ENCODE measurements around the gene SPDYA. TPM values are rescaled to one million over a fixed set of nuclear protein-coding genes. Genes with fewer than 3 reads are reported as not detected.

Gene SPDYA
- total RNA-seq, 3 donors from 2014 or later: 0.98 to 4.2 (median 1.8) TPM

GRCh38 chr2:28869494-28870145 is 59.0 kb downstream of the SPDYA start:
- intact Hi-C loops (cut with DNase I; ENCODE audit: low total_unique reads): no loop called here
- Histone ChIP-seq H3K9me3 (no peaks in the 10 kb centered on the region), H3K27ac (peak overlapping the region; percentile 85 to 89), H3K4me1 (peaks cover 0 to 6% of the 10 kb centered on the region in 2 donors), H3K4me3 (peak overlapping the region; percentile 73 to 91 (median 80)), H3K36me3 (no peaks in the 10 kb centered on the region), H3K27me3 (no peaks in the 10 kb centered on the region)
- no peak for DNase-seq (ENCODE audit: low spot score in 2 of 2)
- TF ChIP-seq CTCF (IDR thresholded peaks at IDR 0.05) (no peak), POLR2AphosphoS5 (IDR thresholded peaks at IDR 0.05) (no peak), POLR2A (IDR thresholded peaks at IDR 0.05) (no peak)

GRCh38 chr2:28870146-28870891 is 59.7 kb downstream of the SPDYA start, which contains the start of gene TRMT61B:
Gene TRMT61B, minus strand, starts transcription at chr2:28870309. Its CDS starts 32 bp downstream, at chr2:28870277.
- Histone ChIP-seq H3K4me3 (peak within 1 kb of the TSS; percentile 73 to 91 (median 80)), H3K27me3 (no peaks in the 10 kb centered on the region), H3K4me1 (peaks cover 0 to 6% of the 10 kb centered on the region in 2 donors), H3K36me3 (no peaks in the 10 kb centered on the region), H3K9me3 (no peaks in the 10 kb centered on the region), H3K27ac (peak within 1 kb of the TSS; percentile 85 to 89)
- peak; percentile 90 to 94 for DNase-seq (ENCODE audit: low spot score in 2 of 2)
- intact Hi-C loops (cut with DNase I; ENCODE audit: low total_unique reads): no loop called here
- peak; percentile 41 for TF ChIP-seq POLR2A (IDR thresholded peaks at IDR 0.05)
- TF ChIP-seq POLR2AphosphoS5 (IDR thresholded peaks at IDR 0.05): peak; percentile 92 to 95 (median 92)
- no peak for TF ChIP-seq CTCF (IDR thresholded peaks at IDR 0.05)

- TF ChIP-seq POLR2AphosphoS5 (IDR thresholded peaks at IDR 0.05) (no peak), CTCF (IDR thresholded peaks at IDR 0.05) (no peak), POLR2A (IDR thresholded peaks at IDR 0.05) (no peak)
- Histone ChIP-seq H3K4me1 (peaks cover 0 to 6% of the 10 kb centered on the region in 2 donors), H3K27ac (no peak overlapping the region), H3K9me3 (no peaks in the 10 kb centered on the region), H3K36me3 (no peaks in the 10 kb centered on the region), H3K4me3 (no peak overlapping the region), H3K27me3 (no peaks in the 10 kb centered on the region)
- no peak for DNase-seq (ENCODE audit: low spot score in 2 of 2)
- intact Hi-C loops (cut with DNase I; ENCODE audit: low total_unique reads): no loop called here
These were observed 61.0 kb downstream of the SPDYA start for GRCh38 chr2:28871620-28872019.

GRCh38 chr2:28880193-28880592 is 69.6 kb downstream of the SPDYA start:
- H3K4me1 ChIP-seq: no peaks in the 10 kb centered on the region
- H3K9me3 ChIP-seq: no peaks in the 10 kb centered on the region
- no peaks in the 10 kb centered on the region for H3K36me3 ChIP-seq
- intact Hi-C loops (cut with DNase I; ENCODE audit: low total_unique reads): no loop called here
- no peak overlapping the region for H3K27ac ChIP-seq
- H3K4me3 ChIP-seq: no peak overlapping the region
- no peaks in the 10 kb centered on the region for H3K27me3 ChIP-seq
- TF ChIP-seq POLR2A (IDR thresholded peaks at IDR 0.05) (no peak), POLR2AphosphoS5 (IDR thresholded peaks at IDR 0.05) (no peak)
- no peak for DNase-seq (ENCODE audit: low spot score in 2 of 2)

- H3K27me3 ChIP-seq: no peaks in the 10 kb centered on the region
- no peak for DNase-seq (ENCODE audit: low spot score in 2 of 2)
- no peaks in the 10 kb centered on the region for H3K36me3 ChIP-seq
- H3K4me3 ChIP-seq: no peak overlapping the region
- H3K9me3 ChIP-seq: no peaks in the 10 kb centered on the region
- peaks cover 0 to 9% of the 10 kb centered on the region in 2 donors for H3K4me1 ChIP-seq
- no peak overlapping the region for H3K27ac ChIP-seq
- intact Hi-C loops (cut with DNase I; ENCODE audit: low total_unique reads): no loop called here
- no peak for TF ChIP-seq CTCF (IDR thresholded peaks at IDR 0.05)
- TF ChIP-seq POLR2AphosphoS5 (IDR thresholded peaks at IDR 0.05): no peak
- no peak for TF ChIP-seq POLR2A (IDR thresholded peaks at IDR 0.05)
These were observed 82.9 kb downstream of the SPDYA start for GRCh38 chr2:28893488-28893887.
